ENCODE data around the gene TMEM39B.

- TF ChIP-seq EZH2 (IDR thresholded peaks at IDR 0.05; ENCODE audit: low read depth, unreplicated experiment) (no peak), CTCF (conservative IDR thresholded peaks at IDR 0.05; ENCODE audit: low read depth in 2 of 2) (no peak), CREB1 (CRISPR knock-in tag; IDR thresholded peaks at IDR 0.05; ENCODE audit: low read depth) (no peak), JUNB (IDR thresholded peaks at IDR 0.05; ENCODE audit: unreplicated experiment) (no peak)
These were observed 11.8 kb upstream of the TMEM39B start for GRCh38 chr1:32060914-32061313.

All from GM23338 (cell line).